NCI-H345 (cell line): ENCODE results near the gene HAND1.
A peak's percentile ranks its signal among the peaks of the same experiment; 100 is the strongest.

Source experiments
- DNase-seq: peaks from one replicate; lab custom pipeline; 2025; lab: John Stamatoyannopoulos, UW

HAND1 gene

GRCh38 chr5:154478752-154479159, 729 bp upstream of the HAND1 start:
- DNase-seq, result no peak

DNA sequence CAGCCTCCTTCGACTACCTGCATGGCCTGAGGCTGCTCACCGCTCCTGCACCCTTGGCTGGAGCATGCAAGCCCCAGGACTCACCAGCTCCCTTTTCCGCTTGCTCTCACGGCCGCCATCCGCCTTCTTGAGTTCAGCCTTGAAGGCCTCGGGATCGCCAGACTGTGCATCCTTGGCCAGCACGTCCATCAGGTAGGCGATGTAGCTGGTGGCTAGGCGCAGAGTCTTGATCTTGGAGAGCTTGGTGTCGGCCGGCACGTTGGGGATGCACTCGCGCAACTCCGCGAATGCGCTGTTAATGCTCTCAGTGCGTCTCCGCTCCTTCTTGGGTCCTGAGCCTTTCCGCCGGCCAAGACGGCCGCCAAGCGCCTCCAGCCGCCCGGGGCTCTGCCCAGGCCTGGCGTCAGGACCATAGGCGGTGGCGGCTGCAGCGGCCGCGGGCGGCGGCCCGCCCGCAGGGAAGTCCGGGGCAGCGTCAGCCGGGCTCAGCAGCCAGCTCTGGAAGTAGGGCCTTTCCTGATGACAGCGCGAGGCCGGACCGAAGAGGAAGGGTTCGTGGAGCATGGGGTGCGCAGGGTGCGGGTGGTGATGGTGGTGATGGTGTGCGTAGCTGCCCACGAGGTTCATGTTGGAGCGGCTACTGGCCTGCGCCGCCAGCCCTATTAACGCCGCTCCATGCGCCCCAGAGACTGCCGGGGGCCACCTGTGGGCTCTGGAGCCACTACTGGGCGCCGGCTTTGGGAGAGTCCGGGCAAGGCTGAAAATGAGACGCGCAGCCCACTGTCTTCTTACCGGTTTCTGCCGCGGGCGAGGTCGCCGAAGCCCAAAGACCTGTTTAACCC, 424 bp downstream of the HAND1 start:
- DNase-seq, result no peak

- DNase-seq, result no peak
Measured at GRCh38 chr5:154476354-154477205, 1.4 kb downstream of the HAND1 start.

- DNase-seq, result no peak
Measured at GRCh38 chr5:154475591-154476353, 2.3 kb downstream of the HAND1 start.

DNA sequence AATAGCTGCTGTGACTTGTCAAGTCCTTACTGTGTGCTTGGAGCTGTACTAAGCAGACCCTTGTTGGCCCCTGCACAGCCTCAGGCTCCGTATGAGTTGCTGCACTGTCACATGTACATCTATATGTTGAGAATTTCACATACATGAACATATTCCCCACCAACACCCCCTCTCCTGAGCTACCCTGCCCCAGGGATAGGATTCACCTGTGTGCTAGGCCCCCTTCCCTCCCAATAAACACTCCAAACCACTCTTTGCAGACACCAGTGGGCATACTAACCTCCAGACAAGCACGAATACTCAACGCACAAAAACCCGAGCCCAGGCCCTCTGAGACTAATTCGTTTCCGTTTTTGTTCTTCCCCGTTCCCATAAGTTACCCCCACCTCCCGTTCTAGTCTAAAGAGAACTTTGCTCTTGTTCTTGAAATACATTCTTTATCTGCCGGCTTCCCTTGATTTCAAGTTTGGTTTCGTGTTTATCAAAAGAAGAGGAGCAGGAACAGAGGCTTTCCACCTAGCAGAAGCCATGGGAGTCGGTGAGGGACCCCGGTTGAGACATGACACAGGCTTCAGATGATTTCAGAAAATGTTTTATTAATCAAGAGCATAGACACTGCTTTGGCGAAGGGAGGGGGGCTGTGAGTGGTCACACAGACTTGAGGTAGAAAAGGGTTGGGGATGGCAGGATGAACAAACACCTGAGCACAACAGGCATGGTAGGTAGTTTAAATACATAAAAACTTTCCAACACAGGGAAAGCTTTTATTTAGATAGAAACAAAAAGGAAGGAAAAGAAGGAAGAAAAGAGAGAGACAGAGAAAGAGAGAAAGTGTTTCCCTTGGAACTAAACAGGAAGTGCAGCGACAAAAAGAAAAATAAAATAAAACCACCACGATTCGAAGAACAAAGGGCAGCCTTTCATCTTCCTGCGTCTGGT, 3.4 kb downstream of the HAND1 start:
- no peak for DNase-seq

GRCh38 chr5:154473581-154474283, 4.3 kb downstream of the HAND1 start:
- DNase-seq, result no peak

- no peak for DNase-seq
Measured at GRCh38 chr5:154472871-154473580, 5.0 kb downstream of the HAND1 start.

DNA sequence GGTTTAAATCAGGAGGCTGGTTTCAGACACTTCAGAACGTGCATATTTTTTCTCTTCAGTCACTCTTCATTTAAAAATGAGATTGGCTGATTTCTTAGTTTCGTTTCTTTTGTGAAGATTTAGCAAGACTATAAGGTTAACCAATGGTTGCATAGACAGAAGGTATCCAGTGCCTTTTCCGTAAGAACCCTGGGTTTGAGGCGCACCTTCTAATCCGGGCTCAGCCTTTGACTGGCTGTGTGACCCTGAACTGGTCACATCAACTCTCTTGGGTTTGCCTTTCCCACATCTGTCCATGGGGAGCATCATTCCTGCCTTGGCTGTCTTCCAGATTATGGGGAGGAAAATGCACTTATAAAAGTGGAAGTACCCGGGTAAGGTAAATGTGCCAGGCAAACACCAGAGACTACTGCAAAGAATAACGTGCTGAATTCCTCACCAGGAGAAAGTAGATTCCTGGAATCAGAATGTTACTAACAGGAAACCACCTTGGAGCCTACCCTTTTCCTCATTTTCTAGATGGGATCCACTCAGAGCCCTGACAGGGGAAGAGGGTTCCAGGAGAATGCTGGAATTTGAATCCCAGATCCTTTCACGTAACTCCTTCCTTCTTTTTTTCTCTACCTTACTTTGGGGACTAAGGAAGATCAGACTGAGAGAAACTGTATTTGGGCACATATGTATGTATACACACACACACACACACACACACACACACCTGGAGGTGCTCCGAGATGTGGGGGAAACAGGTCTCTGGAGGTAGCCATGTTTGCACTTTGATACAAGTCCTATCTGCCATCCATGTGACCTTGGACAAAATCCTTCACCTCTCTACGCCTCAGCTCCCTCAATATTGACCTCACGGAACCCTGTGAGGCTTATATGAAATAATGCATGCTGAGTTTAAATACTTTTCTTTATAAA, 6.8 kb downstream of the HAND1 start:
- no peak for DNase-seq

- no peak for DNase-seq
Measured at GRCh38 chr5:154470137-154470536, 7.9 kb downstream of the HAND1 start.

GRCh38 chr5:154467655-154468354, 10.2 kb downstream of the HAND1 start:
- peak; percentile 62 for DNase-seq

DNA sequence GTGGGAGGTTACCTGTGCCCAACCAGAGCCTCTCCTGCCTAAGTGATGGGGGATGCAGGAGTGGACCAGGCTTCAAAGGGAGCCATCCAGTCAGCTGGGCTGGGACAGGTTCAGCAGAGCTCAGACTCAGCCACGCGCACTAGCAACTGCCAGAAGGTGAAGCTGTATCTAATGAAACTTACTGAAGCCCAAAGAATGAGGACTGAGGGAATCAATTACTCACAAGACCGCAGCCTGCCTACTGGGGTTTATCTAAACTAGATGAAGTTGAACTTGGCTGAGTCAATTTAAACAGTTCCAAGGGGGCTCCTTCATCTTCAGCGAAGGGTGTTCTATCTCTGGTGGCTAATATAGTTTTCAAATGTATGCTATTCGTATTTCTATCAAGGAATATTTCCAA, 11.4 kb downstream of the HAND1 start:
- DNase-seq, result no peak

- no peak for DNase-seq
Measured at GRCh38 chr5:154466147-154466546, 11.9 kb downstream of the HAND1 start.

DNA sequence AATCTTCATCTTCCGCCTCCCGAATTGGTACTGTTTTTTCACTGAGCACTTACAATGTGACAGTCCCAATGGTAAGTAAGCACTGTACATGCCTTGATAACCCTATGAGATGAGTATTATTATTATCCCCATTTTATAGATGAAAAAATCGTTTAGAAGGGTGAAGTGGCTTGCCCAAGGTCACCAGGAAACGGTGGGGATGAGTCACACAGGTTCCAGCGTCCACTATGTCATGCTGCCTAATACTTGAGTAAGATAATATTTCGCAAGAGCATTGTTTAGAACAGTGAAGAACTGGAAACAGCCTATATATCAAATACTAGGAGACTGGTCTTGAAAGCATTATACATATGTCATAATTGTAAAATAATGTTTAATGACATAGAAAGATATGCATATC, 12.9 kb downstream of the HAND1 start:
- no peak for DNase-seq

- DNase-seq, result no peak
Measured at GRCh38 chr5:154464438-154464837, 13.6 kb downstream of the HAND1 start.

GRCh38 chr5:154461531-154461930, 16.5 kb downstream of the HAND1 start:
- no peak for DNase-seq

- no peak for DNase-seq
Measured at GRCh38 chr5:154460172-154460571, 17.9 kb downstream of the HAND1 start.

GRCh38 chr5:154459015-154459414, 19.0 kb downstream of the HAND1 start:
- no peak for DNase-seq

DNA sequence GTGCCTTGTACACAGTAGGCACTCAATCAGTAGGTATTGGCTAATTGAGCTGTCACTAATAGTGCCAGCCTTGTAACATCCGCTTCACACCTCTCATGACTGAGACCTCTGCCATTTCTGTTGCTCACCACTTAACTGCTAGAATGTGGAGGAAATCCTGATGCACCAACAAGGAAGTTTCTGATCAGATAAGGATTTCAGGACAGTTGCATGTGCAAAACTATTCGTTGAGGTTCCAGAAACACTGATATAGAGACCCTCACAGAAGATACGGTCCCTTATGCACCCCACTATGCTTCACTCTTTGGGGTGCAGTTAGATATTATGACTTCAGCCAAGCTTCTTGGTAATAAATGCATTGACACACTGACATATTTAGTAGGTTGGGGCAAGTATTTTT, 21.5 kb downstream of the HAND1 start:
- DNase-seq, result no peak
